BLaER1 (cell line): Measurements from ENCODE around the gene COL13A1.
A peak's percentile ranks its signal among the peaks of the same experiment; 100 is the strongest.

Experiments
- H3K27ac ChIP-seq: shearing (Covaris generic); formaldehyde crosslinking; 2 replicates; pipeline ENCODE4 v1.8.1; 2022
- H3K27me3 ChIP-seq: shearing (Covaris generic); formaldehyde crosslinking; 2 replicates; pipeline ENCODE4 v1.8.1; 2022
- H3K36me3 ChIP-seq: shearing (Covaris generic); formaldehyde crosslinking; 2 replicates; pipeline ENCODE4 v1.8.1; 2022
- H3K4me1 ChIP-seq: shearing (Covaris generic); formaldehyde crosslinking; 2 replicates; pipeline ENCODE4 v1.8.1; 2022
- H3K4me2 ChIP-seq: shearing (Covaris generic); formaldehyde crosslinking; 2 replicates; pipeline ENCODE4 v1.8.1; 2022
- H3K4me3 ChIP-seq: shearing (Covaris generic); formaldehyde crosslinking; 2 replicates; pipeline ENCODE4 v1.8.1; 2022
- H3K9ac ChIP-seq: shearing (Covaris generic); formaldehyde crosslinking; 2 replicates; pipeline ENCODE4 v1.8.1; 2022
- H3K9me3 ChIP-seq: shearing (Covaris generic); formaldehyde crosslinking; 2 replicates; pipeline ENCODE4 v1.8.1; 2022
- H4K20me1 ChIP-seq: shearing (Covaris generic); formaldehyde crosslinking; 2 replicates; pipeline ENCODE4 v1.8.1; 2022
- Cebpa-rat ChIP-seq: shearing (Covaris generic); IDR thresholded peaks from 2 replicates; pipeline ENCODE4 v1.8.1; 2022

COL13A1 gene

GRCh38 chr10:69766161-69766910 is 35.4 kb upstream of the COL13A1 start:
- H4K20me1 ChIP-seq, result no peaks in the 10 kb centered on the region
- no peak overlapping the region for H3K27ac ChIP-seq
- H3K27me3 ChIP-seq, result no peaks in the 10 kb centered on the region
- no peak overlapping the region for H3K9ac ChIP-seq
- H3K9me3 ChIP-seq, result no peaks in the 10 kb centered on the region
- no peak for TF ChIP-seq Cebpa-rat
- no peaks in the 10 kb centered on the region for H3K4me1 ChIP-seq
- H3K4me3 ChIP-seq, result no peak overlapping the region
- H3K36me3 ChIP-seq, result no peaks in the 10 kb centered on the region
- no peak overlapping the region for H3K4me2 ChIP-seq

GRCh38 chr10:69767793-69768192 is 33.9 kb upstream of the COL13A1 start:
- Histone ChIP-seq H3K4me1 (peaks cover 6% of the 10 kb centered on the region; the same call in 1 of the 2 replicates), H4K20me1 (no peaks in the 10 kb centered on the region), H3K4me2 (no peak overlapping the region), H3K36me3 (no peaks in the 10 kb centered on the region), H3K9ac (no peak overlapping the region), H3K27me3 (no peaks in the 10 kb centered on the region), H3K9me3 (no peaks in the 10 kb centered on the region), H3K4me3 (no peak overlapping the region), H3K27ac (no peak overlapping the region)
- TF ChIP-seq Cebpa-rat, result no peak

GRCh38 chr10:69768386-69768785 is 33.3 kb upstream of the COL13A1 start:
- Histone ChIP-seq H3K27ac (no peak overlapping the region), H4K20me1 (no peaks in the 10 kb centered on the region), H3K9me3 (no peaks in the 10 kb centered on the region), H3K4me3 (no peak overlapping the region), H3K9ac (no peak overlapping the region), H3K27me3 (no peaks in the 10 kb centered on the region), H3K4me2 (no peak overlapping the region), H3K4me1 (peaks cover 6% of the 10 kb centered on the region; the same call in 1 of the 2 replicates), H3K36me3 (no peaks in the 10 kb centered on the region)
- no peak for TF ChIP-seq Cebpa-rat

- Histone ChIP-seq H3K36me3 (no peaks in the 10 kb centered on the region), H3K4me3 (no peak overlapping the region), H3K9me3 (no peaks in the 10 kb centered on the region), H3K27ac (no peak overlapping the region), H3K4me1 (peaks cover 15% of the 10 kb centered on the region), H3K9ac (no peak overlapping the region), H4K20me1 (no peaks in the 10 kb centered on the region), H3K4me2 (no peak overlapping the region), H3K27me3 (no peaks in the 10 kb centered on the region)
- no peak for TF ChIP-seq Cebpa-rat
Measured at GRCh38 chr10:69769395-69769992, 32.2 kb upstream of the COL13A1 start.

- Histone ChIP-seq H3K4me2 (peak overlapping the region; percentile 31; the same call in 1 of the 2 replicates), H3K36me3 (no peaks in the 10 kb centered on the region), H3K27ac (no peak overlapping the region), H3K9ac (no peak overlapping the region), H4K20me1 (no peaks in the 10 kb centered on the region), H3K9me3 (no peaks in the 10 kb centered on the region), H3K4me1 (peaks cover 21% of the 10 kb centered on the region), H3K4me3 (no peak overlapping the region), H3K27me3 (no peaks in the 10 kb centered on the region)
- TF ChIP-seq Cebpa-rat, result no peak
Measured at GRCh38 chr10:69772933-69773704, 28.6 kb upstream of the COL13A1 start.

- H4K20me1 ChIP-seq, result no peaks in the 10 kb centered on the region
- H3K4me3 ChIP-seq, result no peak overlapping the region
- H3K9ac ChIP-seq, result no peak overlapping the region
- H3K36me3 ChIP-seq, result no peaks in the 10 kb centered on the region
- no peaks in the 10 kb centered on the region for H3K27me3 ChIP-seq
- TF ChIP-seq Cebpa-rat, result no peak
- no peaks in the 10 kb centered on the region for H3K9me3 ChIP-seq
- H3K4me2 ChIP-seq, result peak overlapping the region; percentile 59
- H3K27ac ChIP-seq, result no peak overlapping the region
- H3K4me1 ChIP-seq, result peaks cover 21% of the 10 kb centered on the region
Measured at GRCh38 chr10:69774596-69774995, 27.1 kb upstream of the COL13A1 start.

- TF ChIP-seq Cebpa-rat, result no peak
- Histone ChIP-seq H3K36me3 (no peaks in the 10 kb centered on the region), H4K20me1 (no peaks in the 10 kb centered on the region), H3K9me3 (no peaks in the 10 kb centered on the region), H3K27ac (no peak overlapping the region), H3K4me1 (no peaks in the 10 kb centered on the region), H3K27me3 (no peaks in the 10 kb centered on the region), H3K4me3 (no peak overlapping the region), H3K9ac (no peak overlapping the region), H3K4me2 (no peak overlapping the region)
Measured at GRCh38 chr10:69780077-69780476, 21.6 kb upstream of the COL13A1 start.

- H4K20me1 ChIP-seq, result no peaks in the 10 kb centered on the region
- no peak overlapping the region for H3K4me3 ChIP-seq
- no peak overlapping the region for H3K4me2 ChIP-seq
- H3K4me1 ChIP-seq, result no peaks in the 10 kb centered on the region
- no peak overlapping the region for H3K9ac ChIP-seq
- no peak overlapping the region for H3K27ac ChIP-seq
- no peaks in the 10 kb centered on the region for H3K27me3 ChIP-seq
- no peaks in the 10 kb centered on the region for H3K36me3 ChIP-seq
- no peaks in the 10 kb centered on the region for H3K9me3 ChIP-seq
- TF ChIP-seq Cebpa-rat, result no peak
Measured at GRCh38 chr10:69781576-69781975, 20.1 kb upstream of the COL13A1 start.

- H3K4me1 ChIP-seq, result no peaks in the 10 kb centered on the region
- no peaks in the 10 kb centered on the region for H3K27me3 ChIP-seq
- no peaks in the 10 kb centered on the region for H4K20me1 ChIP-seq
- no peaks in the 10 kb centered on the region for H3K9me3 ChIP-seq
- H3K4me3 ChIP-seq, result no peak overlapping the region
- TF ChIP-seq Cebpa-rat, result no peak
- no peak overlapping the region for H3K9ac ChIP-seq
- no peak overlapping the region for H3K4me2 ChIP-seq
- H3K27ac ChIP-seq, result no peak overlapping the region
- no peaks in the 10 kb centered on the region for H3K36me3 ChIP-seq
Measured at GRCh38 chr10:69783515-69783914, 18.2 kb upstream of the COL13A1 start.

- Histone ChIP-seq H4K20me1 (no peaks in the 10 kb centered on the region), H3K36me3 (no peaks in the 10 kb centered on the region), H3K4me3 (no peak overlapping the region), H3K9me3 (no peaks in the 10 kb centered on the region), H3K4me2 (no peak overlapping the region), H3K9ac (no peak overlapping the region), H3K27ac (no peak overlapping the region), H3K4me1 (no peaks in the 10 kb centered on the region), H3K27me3 (no peaks in the 10 kb centered on the region)
- no peak for TF ChIP-seq Cebpa-rat
Measured at GRCh38 chr10:69786791-69787190, 14.9 kb upstream of the COL13A1 start.
